Keratinocyte (primary cell): ENCODE results near the gene TBXAS1. TPM values are rescaled to one million over a fixed set of nuclear protein-coding genes. Genes with fewer than 3 reads are reported as not detected.

ENCODE experiments used
- DNase-seq: peaks from one replicate; pipeline ENCODE4 v3.0.0-alpha.2; 2011; ENCODE audit warnings: low read depth, missing footprints, low spot score
- FAIRE-seq: peaks from 2 replicates; lab custom pipeline; 2011; peaks lifted over from hg19 to GRCh38; lab: Jason Lieb, UNC
- H2AFZ ChIP-seq: 2 replicates; pipeline ENCODE4 v1.6.0; 2012; ENCODE audit warnings: low read length, control low read depth, inconsistent platforms; ENCODE audit not compliant: control insufficient read depth
- H3K27ac ChIP-seq: 2 replicates; pipeline ENCODE4 v1.5.1; 2011; ENCODE audit warnings: low read length; ENCODE audit not compliant: control insufficient read depth, insufficient read depth
- H3K27me3 ChIP-seq: 3 replicates; pipeline ENCODE4 v1.6.0; 2011; ENCODE audit warnings: low read length; ENCODE audit not compliant: control insufficient read depth, insufficient read depth; ENCODE audit errors: extremely low read depth
- H3K36me3 ChIP-seq, 2 experiments: 2 replicates in 1 of 2; 3 replicates in 1 of 2; pipeline ENCODE4 v1.5.1; 2011; ENCODE audit warnings: low read length in 2 of 2, mild to moderate bottlenecking in 1 of 2; ENCODE audit not compliant: control insufficient read depth in 2 of 2, insufficient read depth in 2 of 2; ENCODE audit errors: extremely low read depth in 1 of 2
- H3K4me1 ChIP-seq: 3 replicates; pipeline ENCODE4 v1.5.1; 2011; ENCODE audit warnings: low read length; ENCODE audit not compliant: control insufficient read depth, insufficient read depth; ENCODE audit errors: extremely low read depth
- H3K4me2 ChIP-seq: 3 replicates; pipeline ENCODE4 v1.6.0; 2011; ENCODE audit warnings: low read depth, low read length; ENCODE audit not compliant: control insufficient read depth, insufficient read depth; ENCODE audit errors: extremely low read depth
- H3K4me3 ChIP-seq, 3 experiments: fragments of 200-600 bp in 1 of 3; sonication (generic) in 1 of 3; 2 replicates in 2 of 3; 3 replicates in 1 of 3; pipeline ENCODE4 v1.5.1; 2011 to 2016; ENCODE audit warnings: low read length in 3 of 3, mild to moderate bottlenecking in 3 of 3, control low read depth in 2 of 3, inconsistent platforms in 1 of 3, low read depth in 1 of 3, mixed read lengths in 1 of 3, mixed run types in 1 of 3, moderate library complexity in 1 of 3; ENCODE audit not compliant: control insufficient read depth in 2 of 3, insufficient read depth in 2 of 3; ENCODE audit errors: extremely low read depth in 1 of 3
- H3K79me2 ChIP-seq: 2 replicates; pipeline ENCODE4 v1.6.0; 2012; ENCODE audit warnings: low read length; ENCODE audit not compliant: control insufficient read depth, insufficient read depth
- H3K9ac ChIP-seq: 3 replicates; pipeline ENCODE4 v1.6.0; 2011; ENCODE audit warnings: low read length; ENCODE audit not compliant: control insufficient read depth, insufficient read depth; ENCODE audit errors: extremely low read depth
- H3K9me1 ChIP-seq: 3 replicates; pipeline ENCODE4 v1.6.0; 2011; ENCODE audit warnings: low read length; ENCODE audit not compliant: control insufficient read depth, insufficient read depth; ENCODE audit errors: extremely low read depth
- H3K9me3 ChIP-seq: 2 replicates; pipeline ENCODE4 v1.5.1; 2012; ENCODE audit warnings: low read depth, low read length; ENCODE audit not compliant: control insufficient read depth
- H4K20me1 ChIP-seq: 3 replicates; pipeline ENCODE4 v1.6.0; 2011; ENCODE audit warnings: low read length; ENCODE audit not compliant: control insufficient read depth, insufficient read depth; ENCODE audit errors: extremely low read depth
- CTCF ChIP-seq, 3 experiments: IDR thresholded peaks in 1 of 3; conservative IDR thresholded peaks in 1 of 3; optimal IDR thresholded peaks in 1 of 3; 2 replicates in 2 of 3; 3 replicates in 1 of 3; pipeline versions ENCODE3 to v1.5.1; 2011; ENCODE audit warnings: low read length in 3 of 3, mild to moderate bottlenecking in 3 of 3, moderate library complexity in 2 of 3, control low read depth in 1 of 3, inconsistent platforms in 1 of 3; ENCODE audit not compliant: insufficient read depth in 2 of 3; ENCODE audit errors: extremely low read depth in 1 of 3
- EZH2 ChIP-seq: IDR thresholded peaks from one replicate; pipeline ENCODE4 v1.6.1; 2012; ENCODE audit warnings: inconsistent platforms, mild to moderate bottlenecking, low read length, moderate library complexity
- dilution Hi-C: fragments of 300-500 bp; cut with MboI; formaldehyde crosslinking; loops from one replicate; pipeline ENCODE4 v1.7.0; 2020; ENCODE audit warnings: low sequenced_read_pairs; ENCODE audit not compliant: extremely low pct_ligation_motif_present
- polyA plus RNA-seq, 5 experiments: library from polyadenylated mRNA; depleted of rRNA in 3 of 5; stranded (reverse) in 3 of 5; stranded (forward) in 1 of 5; unstranded in 1 of 5; fragments of >200 nt; gene quantifications; 1 replicate in 1 of 5; 2 replicates in 3 of 5; 3 replicates in 1 of 5; pipeline versions ENCODE4 v1.2.1 to v1.2.3, GENCODE V29; 2011 to 2012; ENCODE audit warnings: missing spikeins in 2 of 5, low read depth in 1 of 5, low replicate concordance in 1 of 5

Gene TBXAS1
- polyA plus RNA-seq, 1 donor (not counting 4 experiments of a cell fraction or from before 2014, with no cell fraction given) = 2.9 TPM

- DNase-seq (no peak), FAIRE-seq (no peak)
- Histone ChIP-seq H3K4me2 (no peak overlapping the region), H3K4me1 (no peaks in the 10 kb centered on the region), H2AFZ (no peak overlapping the region), H3K27me3 (peaks cover 38% of the 10 kb centered on the region), H3K9me3 (no peaks in the 10 kb centered on the region), H3K36me3 (no peaks in the 10 kb centered on the region), H4K20me1 (no peaks in the 10 kb centered on the region), H3K27ac (no peak overlapping the region), H3K79me2 (no peaks in the 10 kb centered on the region), H3K9ac (no peak overlapping the region), H3K4me3 (no peak overlapping the region), H3K9me1 (no peaks in the 10 kb centered on the region)
- TF ChIP-seq CTCF (optimal IDR thresholded peaks at IDR 0.05 in 1 of 3, IDR thresholded peaks at IDR 0.05 in 1 of 3, conservative IDR thresholded peaks at IDR 0.05 in 1 of 3; ENCODE audit: extremely low read depth in 1 of 3, insufficient read depth in 2 of 3, low read length in 3 of 3) (no peak), EZH2 (no peak)
- dilution Hi-C loops = no loop called here
Measured at GRCh38 chr7:139972029-139972428, 143.0 kb downstream of the TBXAS1 start.

- dilution Hi-C loops = no loop called here
Measured at GRCh38 chr7:139973101-139974050, 144.3 kb downstream of the TBXAS1 start.

More at GRCh38 chr7:139973101-139974050, 144.3 kb downstream of the TBXAS1 start:
- Histone ChIP-seq H4K20me1 (no peaks in the 10 kb centered on the region), H3K4me2 (no peak overlapping the region), H3K79me2 (no peaks in the 10 kb centered on the region), H3K4me3 (no peak overlapping the region), H3K4me1 (no peaks in the 10 kb centered on the region), H3K27ac (no peak overlapping the region), H3K36me3 (no peaks in the 10 kb centered on the region), H2AFZ (no peak overlapping the region), H3K27me3 (peaks cover 37% of the 10 kb centered on the region), H3K9me1 (no peaks in the 10 kb centered on the region), H3K9me3 (no peaks in the 10 kb centered on the region), H3K9ac (no peak overlapping the region)
- FAIRE-seq (no peak), DNase-seq (no peak)
- TF ChIP-seq EZH2 (no peak), CTCF (optimal IDR thresholded peaks at IDR 0.05 in 1 of 3, IDR thresholded peaks at IDR 0.05 in 1 of 3, conservative IDR thresholded peaks at IDR 0.05 in 1 of 3; ENCODE audit: extremely low read depth in 1 of 3, insufficient read depth in 2 of 3, low read length in 3 of 3) (no peak)
